K562 (cell line): Measurements from ENCODE around the gene IFNGR2. TPM values are rescaled to one million over a fixed set of nuclear protein-coding genes. Genes with fewer than 3 reads are reported as not detected.

ENCODE experiments used
- ATF7 ChIP-seq: fragments of 450-650 bp; IDR thresholded peaks from 2 replicates; pipeline ENCODE4 v1.7.1; 2014; ENCODE audit warnings: mild to moderate bottlenecking, moderate library complexity
- CBX5 ChIP-seq: IDR thresholded peaks from 2 replicates; pipeline ENCODE4 v1.6.1; 2014; ENCODE audit warnings: low read depth, borderline replicate concordance
- CEBPZ ChIP-seq: fragments of 150-350 bp; IDR thresholded peaks from 2 replicates; pipeline ENCODE4 v1.6.1; 2014; ENCODE audit warnings: low read depth, mild to moderate bottlenecking, low read length, borderline replicate concordance
- DACH1 ChIP-seq: fragments of 450-650 bp; IDR thresholded peaks from 2 replicates; pipeline ENCODE4 v1.6.1; 2018; ENCODE audit not compliant: partially characterized antibody
- EWSR1 ChIP-seq: fragments of 450-650 bp; IDR thresholded peaks from 2 replicates; pipeline ENCODE4 v1.6.1; 2018; ENCODE audit warnings: borderline replicate concordance, mild to moderate bottlenecking, low read depth, moderate library complexity; ENCODE audit not compliant: partially characterized antibody
- FOS ChIP-seq: IDR thresholded peaks from 3 replicates; pipeline ENCODE4 v1.6.1; 2011; ENCODE audit not compliant: insufficient read length; ENCODE audit errors: extremely low read depth
- FOXA3 ChIP-seq, 2 experiments: fragments of 450-650 bp in 1 of 2; sonication (generic) in 1 of 2; formaldehyde crosslinking; IDR thresholded peaks in 1 of 2; conservative IDR thresholded peaks in 1 of 2; 2 replicates each; pipeline versions ENCODE4 v1.4.0 to v1.8.0; 2020 to 2022; ENCODE audit warnings: mild to moderate bottlenecking in 2 of 2, missing genetic modification reagents in 1 of 2
- HDGF ChIP-seq: fragments of 450-650 bp; IDR thresholded peaks from 2 replicates; pipeline ENCODE4 v1.6.1; 2016
- HMG20A ChIP-seq: fragments of 450-650 bp; formaldehyde crosslinking; conservative IDR thresholded peaks from 2 replicates; pipeline ENCODE4 v1.4.0; 2020; ENCODE audit warnings: mild to moderate bottlenecking, mixed read lengths
- HNRNPH1 ChIP-seq: fragments of 200-400 bp; formaldehyde crosslinking; optimal IDR thresholded peaks from 2 replicates; pipeline ENCODE3; 2017; ENCODE audit warnings: low read depth, mild to moderate bottlenecking, low read length, moderate library complexity
- KDM2B ChIP-seq: fragments of 250-450 bp; sonication (Bioruptor Pico); IDR thresholded peaks from 2 replicates; pipeline ENCODE4 v1.8.0; 2021; ENCODE audit warnings: mild to moderate bottlenecking, moderate library complexity
- KLF10 ChIP-seq: fragments of 250-450 bp; sonication (Bioruptor Pico); IDR thresholded peaks from 2 replicates; pipeline ENCODE4 v1.6.1; 2021; ENCODE audit warnings: matching md5 sums
- LCOR ChIP-seq: sonication (generic); formaldehyde crosslinking; IDR thresholded peaks from 2 replicates; pipeline ENCODE4 v1.8.0; 2022; ENCODE audit warnings: mild to moderate bottlenecking, missing genetic modification reagents
- RBBP5 ChIP-seq: fragments of 200-600 bp; sonication (generic); IDR thresholded peaks from 2 replicates; pipeline ENCODE4 v1.6.1; 2012; ENCODE audit warnings: borderline replicate concordance, mild to moderate bottlenecking, low read length, control low read depth, inconsistent platforms; ENCODE audit not compliant: insufficient read depth, poor library complexity, severe bottlenecking
- SMAD2 ChIP-seq: fragments of 150-350 bp; IDR thresholded peaks from 2 replicates; pipeline ENCODE4 v1.6.1; 2014; ENCODE audit warnings: low read depth, mild to moderate bottlenecking, low read length
- SMARCB1 ChIP-seq: IDR thresholded peaks from 2 replicates; pipeline ENCODE4 v1.6.1; 2011; ENCODE audit warnings: improper control_type of control experiment, low read depth; ENCODE audit not compliant: insufficient read length
- TEAD1 ChIP-seq, 2 experiments: fragments of 450-650 bp in 1 of 2; sonication (generic) in 1 of 2; formaldehyde crosslinking; IDR thresholded peaks; 2 replicates each; pipeline versions ENCODE4 v1.4.0 to v1.8.0; 2020 to 2022; ENCODE audit warnings: mild to moderate bottlenecking in 2 of 2, missing genetic modification reagents in 1 of 2
- TEAD2 ChIP-seq: fragments of 450-650 bp; IDR thresholded peaks from 2 replicates; pipeline ENCODE4 v1.6.1; 2016; ENCODE audit warnings: missing genetic modification characterization, control low read depth, missing compliant biosample characterization
- TRIM28 ChIP-seq: fragments of 450-650 bp; IDR thresholded peaks from 2 replicates; pipeline ENCODE4 v1.6.1; 2017
- ZNF121 ChIP-seq: sonication (generic); formaldehyde crosslinking; conservative IDR thresholded peaks from 2 replicates; pipeline ENCODE4 v1.8.0; 2022; ENCODE audit warnings: missing genetic modification reagents
- ZNF76 ChIP-seq: fragments of 250-450 bp; sonication (Bioruptor Pico); IDR thresholded peaks from 2 replicates; pipeline ENCODE4 v1.4.0; 2020; ENCODE audit warnings: mild to moderate bottlenecking, moderate library complexity, borderline replicate concordance
- polyA plus RNA-seq, 8 experiments: library from polyadenylated mRNA; depleted of rRNA in 4 of 8; stranded (reverse) in 5 of 8; unstranded in 3 of 8; fragments of >200 nt; fragmentation: Nextera tagmentation in 2 of 8; fragmentation: Illumina TruSeq in 1 of 8; extraction: Ambion mirVana in 2 of 8; extraction: Trizol in 1 of 8; gene quantifications; 2 replicates each; pipeline versions ENCODE4 v1.2.1 to v1.2.3, GENCODE V29; 2011 to 2014; ENCODE audit warnings: inconsistent platforms in 1 of 8, missing spikeins in 1 of 8
- total RNA-seq, 7 experiments: library from RNA; depleted of rRNA in 6 of 7; stranded (reverse); fragments of >200 nt in 6 of 7; fragmentation: Illumina TruSeq in 2 of 7; extraction: Trizol in 2 of 7; gene quantifications; 2 replicates each; pipeline versions ENCODE4 v1.2.1 to v1.2.3, GENCODE V29; 2011 to 2021; ENCODE audit warnings: low replicate concordance in 1 of 7
- TF ChIP-seq, protein P1 (sequence below): sonication (generic); formaldehyde crosslinking; IDR thresholded peaks from 2 replicates; pipeline ENCODE4 v1.8.1; 2022; ENCODE audit warnings: missing genetic modification reagents

The IFNGR2 gene
- total and polyA plus RNA-seq, 9 of the 15 experiments (the other 6 are each of a cell fraction or from before 2014, with no cell fraction given) = 6.7 to 58.0 (median 28.5) TPM

DNA sequence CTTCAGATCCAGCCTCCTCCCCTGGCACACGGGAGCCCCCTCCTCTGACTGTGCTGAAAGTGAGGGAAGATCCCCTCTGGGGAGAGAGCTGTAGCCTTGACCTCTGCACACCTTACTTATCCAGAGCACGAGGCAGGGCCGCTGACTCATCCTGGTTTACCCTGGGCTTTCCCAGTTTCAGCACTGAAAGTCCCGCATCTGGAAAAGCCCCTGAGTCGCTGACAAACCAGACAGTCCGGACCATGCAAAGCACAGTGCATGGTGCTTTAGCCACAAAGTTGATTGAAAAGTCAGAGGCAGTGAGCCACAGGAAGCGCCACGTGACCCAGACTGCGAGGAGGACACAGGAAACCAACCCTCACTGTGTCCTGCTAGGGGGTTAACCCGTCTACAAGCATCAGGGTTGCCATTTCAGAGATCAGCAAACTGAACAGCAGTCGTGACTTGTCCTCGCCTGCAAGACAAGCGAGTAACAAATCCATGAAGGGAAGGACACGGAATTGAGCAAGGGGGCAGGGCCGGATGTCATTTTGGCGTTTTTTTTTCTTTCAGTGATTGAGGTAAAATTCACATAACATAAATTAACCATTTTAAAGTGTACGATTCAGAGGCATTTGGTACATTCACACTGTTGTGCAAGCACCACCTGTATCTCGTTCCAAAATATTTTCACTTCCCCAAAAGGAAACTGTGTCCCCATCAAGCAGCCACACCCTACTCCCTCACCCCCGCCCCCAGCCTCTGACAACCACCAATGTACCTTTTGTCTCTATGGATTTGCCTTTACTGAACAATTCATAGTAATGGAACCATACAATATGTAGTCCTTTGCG, 19.9 kb upstream of the IFNGR2 start (continued):
- TF ChIP-seq RBBP5 (no peak), CEBPZ (no peak), ZNF121 (CRISPR knock-in tag) (0 out of 2 replicates have a peak, but pooled peaks have one; percentile 10), KDM2B (CRISPR knock-in tag) (no peak), SMARCB1 (no peak), EWSR1 (no peak), TRIM28 (0 out of 2 replicates have a peak, but pooled peaks have one; percentile 30), ZNF76 (no peak), TEAD2 (no peak), FOXA3 (CRISPR knock-in tag; conservative IDR thresholded peaks at IDR 0.05 in 1 of 2, IDR thresholded peaks at IDR 0.05 in 1 of 2) (no peak), KLF10 (no peak), ATF7 (peak; percentile 27; the same call in 1 of the 2 replicates), FOS (peak; percentile 30), DACH1 (no peak), HNRNPH1 (no peak), SMAD2 (no peak), LCOR (CRISPR knock-in tag) (peak; percentile 34; the same call in 1 of the 2 replicates), TEAD1 (CRISPR knock-in tag; IDR thresholded peaks at IDR 0.05) (no peak), HMG20A (CRISPR knock-in tag) (no peak), HDGF (no peak), CBX5 (no peak)
- TF ChIP-seq, protein P1, sequence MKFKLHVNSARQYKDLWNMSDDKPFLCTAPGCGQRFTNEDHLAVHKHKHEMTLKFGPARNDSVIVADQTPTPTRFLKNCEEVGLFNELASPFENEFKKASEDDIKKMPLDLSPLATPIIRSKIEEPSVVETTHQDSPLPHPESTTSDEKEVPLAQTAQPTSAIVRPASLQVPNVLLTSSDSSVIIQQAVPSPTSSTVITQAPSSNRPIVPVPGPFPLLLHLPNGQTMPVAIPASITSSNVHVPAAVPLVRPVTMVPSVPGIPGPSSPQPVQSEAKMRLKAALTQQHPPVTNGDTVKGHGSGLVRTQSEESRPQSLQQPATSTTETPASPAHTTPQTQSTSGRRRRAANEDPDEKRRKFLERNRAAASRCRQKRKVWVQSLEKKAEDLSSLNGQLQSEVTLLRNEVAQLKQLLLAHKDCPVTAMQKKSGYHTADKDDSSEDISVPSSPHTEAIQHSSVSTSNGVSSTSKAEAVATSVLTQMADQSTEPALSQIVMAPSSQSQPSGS = no peak
